GM18951 (cell line): Measurements from ENCODE around the gene ARL5A.

ENCODE experiments used
- POLR2A ChIP-seq: IDR thresholded peaks from 4 replicates; pipeline ENCODE4 v1.6.1; 2011; ENCODE audit warnings: mild to moderate bottlenecking; ENCODE audit not compliant: insufficient read length, insufficient read depth; ENCODE audit errors: extremely low read depth
- in situ Hi-C: fragments of 300-500 bp; cut with MboI; formaldehyde crosslinking; loops from one replicate; pipeline ENCODE4 v1.12.0; 2022; ENCODE audit warnings: low sequenced_read_pairs, mixed read lengths, inconsistent platforms; ENCODE audit not compliant: unreplicated experiment

The ARL5A gene

DNA sequence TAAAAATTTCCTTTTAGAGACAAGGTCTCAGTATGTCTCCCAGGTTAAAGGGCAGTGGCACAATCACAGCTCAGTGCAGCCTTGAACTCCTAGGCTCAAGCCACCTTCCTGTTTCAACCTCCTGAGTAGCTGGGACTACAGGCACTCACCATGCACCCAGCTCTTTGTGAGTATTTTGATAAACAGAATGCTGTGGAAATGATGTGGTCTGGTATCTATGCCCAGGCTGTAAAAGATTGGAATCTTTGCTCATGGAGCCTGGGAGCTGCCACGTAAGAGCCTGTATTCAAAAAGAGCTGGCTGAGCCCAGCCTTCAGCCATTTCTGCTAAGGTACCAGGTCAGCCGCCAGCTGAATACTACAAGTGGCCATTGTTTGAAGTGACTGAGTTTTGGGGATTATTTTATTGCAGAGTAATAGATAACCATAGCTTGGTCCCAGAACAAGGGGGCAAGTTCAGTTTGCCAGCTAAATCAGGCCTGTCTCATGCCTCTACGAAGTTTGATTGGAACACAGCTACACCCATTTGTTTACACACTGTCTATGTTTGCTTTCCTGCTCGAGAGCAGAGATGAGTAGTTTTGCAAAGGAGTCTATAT lies 21.3 kb upstream of the ARL5A start:
- no peak for TF ChIP-seq POLR2A

GRCh38 chr2:151845884-151846283 lies 17.7 kb upstream of the ARL5A start:
- TF ChIP-seq POLR2A = no peak
- in situ Hi-C loops = no loop called here

More for the DNA sequence above, 21.3 kb upstream of the ARL5A start:
- in situ Hi-C loops = no loop called here

DNA sequence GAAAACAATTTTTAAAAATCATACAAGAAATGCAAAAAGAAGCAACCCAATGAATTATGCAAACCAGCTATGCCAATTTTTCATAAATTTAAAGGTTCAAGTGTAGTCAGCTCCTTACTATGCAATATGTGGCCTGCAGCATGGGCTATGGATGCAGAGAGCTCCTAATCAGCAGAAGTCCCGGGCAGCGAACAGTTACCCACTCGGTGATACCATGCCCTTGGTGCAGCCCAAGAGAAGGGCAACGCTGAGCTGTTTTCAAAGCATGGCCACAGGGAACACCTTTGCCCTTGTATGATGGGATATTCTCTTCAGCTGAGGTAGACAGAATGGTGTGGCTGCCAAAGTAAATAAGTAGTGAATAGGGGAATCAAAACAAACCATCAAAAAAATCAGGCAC lies 17.3 kb upstream of the ARL5A start:
- TF ChIP-seq POLR2A = no peak
- in situ Hi-C loops = no loop called here

DNA sequence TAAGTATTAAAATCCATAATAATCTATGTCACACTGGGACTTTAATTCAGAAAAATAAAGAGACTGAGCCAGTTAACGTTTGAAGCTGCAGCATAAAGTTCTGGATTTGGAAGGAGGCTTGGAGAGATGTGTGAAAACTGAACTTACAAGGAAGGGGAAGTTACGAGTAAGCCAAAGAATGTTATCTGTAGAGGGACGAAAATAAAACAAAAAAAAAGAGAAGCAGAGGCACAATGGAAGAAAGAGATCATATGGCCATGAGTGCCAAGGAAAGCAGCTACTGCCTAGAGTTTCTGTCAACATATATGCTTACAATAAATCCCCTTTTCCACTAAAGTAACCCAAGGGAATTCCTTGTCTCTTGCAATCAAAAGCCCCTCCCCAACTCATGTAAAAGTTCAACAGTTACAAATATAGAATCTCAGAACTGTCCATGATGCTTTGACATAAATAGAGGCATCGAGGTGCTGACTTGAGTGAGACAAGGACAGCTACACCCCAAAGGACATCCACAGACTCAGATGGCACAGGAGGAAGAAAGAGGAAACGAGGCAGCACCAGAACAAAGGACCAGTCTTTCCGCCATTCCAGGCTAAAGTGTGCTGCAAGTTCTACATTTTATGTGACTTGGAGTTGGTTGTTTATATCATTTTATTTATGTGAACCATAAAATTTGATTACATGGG lies 16.1 kb upstream of the ARL5A start:
- TF ChIP-seq POLR2A = no peak
- in situ Hi-C loops = no loop called here

GRCh38 chr2:151843691-151844061 lies 15.5 kb upstream of the ARL5A start:
- in situ Hi-C loops = no loop called here
- no peak for TF ChIP-seq POLR2A

DNA sequence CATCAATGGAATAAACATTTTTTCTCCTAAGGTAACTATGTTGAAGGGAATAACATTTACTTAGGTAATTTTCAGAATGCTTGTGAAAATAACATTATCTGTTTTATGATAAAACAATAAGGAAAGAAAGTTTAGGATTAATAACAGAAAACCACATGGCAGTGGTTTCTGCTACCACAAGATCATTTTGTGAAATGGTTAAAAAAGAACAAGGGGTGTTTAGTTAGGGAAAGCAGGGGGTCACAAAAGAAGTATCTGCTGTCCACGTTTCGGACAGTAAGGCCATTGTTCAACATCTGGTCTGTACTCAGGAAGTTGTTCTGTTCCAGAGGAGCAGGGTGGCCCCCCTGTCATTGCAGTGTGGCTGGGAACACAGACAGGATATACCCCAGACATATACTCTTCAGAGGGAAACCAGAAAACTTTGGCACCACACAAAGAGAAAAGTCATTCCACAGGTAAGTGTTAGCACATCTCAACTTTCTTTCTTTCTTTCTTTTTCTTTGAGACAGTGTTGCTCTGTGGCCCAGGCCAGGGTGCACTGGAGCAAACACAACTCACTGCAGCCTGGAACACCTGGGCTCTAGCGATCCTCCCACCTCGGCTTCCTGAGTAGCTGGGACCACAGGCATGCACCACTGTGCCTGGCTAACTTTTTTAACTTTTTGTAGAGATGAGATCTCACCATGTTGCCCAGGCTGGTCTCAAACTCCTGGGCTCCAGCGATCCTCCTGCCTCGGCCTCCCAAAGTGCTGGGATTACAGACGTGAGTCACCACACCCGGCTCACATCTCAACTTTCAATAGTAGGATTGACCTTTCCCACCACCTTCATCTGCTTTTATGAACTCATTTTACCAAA lies 14.8 kb upstream of the ARL5A start:
- in situ Hi-C loops = no loop called here
- TF ChIP-seq POLR2A = no peak

GRCh38 chr2:151841047-151841424 lies 12.8 kb upstream of the ARL5A start:
- in situ Hi-C loops = no loop called here
- no peak for TF ChIP-seq POLR2A

GRCh38 chr2:151840216-151841046 lies 12.2 kb upstream of the ARL5A start:
- no peak for TF ChIP-seq POLR2A
- in situ Hi-C loops = no loop called here

DNA sequence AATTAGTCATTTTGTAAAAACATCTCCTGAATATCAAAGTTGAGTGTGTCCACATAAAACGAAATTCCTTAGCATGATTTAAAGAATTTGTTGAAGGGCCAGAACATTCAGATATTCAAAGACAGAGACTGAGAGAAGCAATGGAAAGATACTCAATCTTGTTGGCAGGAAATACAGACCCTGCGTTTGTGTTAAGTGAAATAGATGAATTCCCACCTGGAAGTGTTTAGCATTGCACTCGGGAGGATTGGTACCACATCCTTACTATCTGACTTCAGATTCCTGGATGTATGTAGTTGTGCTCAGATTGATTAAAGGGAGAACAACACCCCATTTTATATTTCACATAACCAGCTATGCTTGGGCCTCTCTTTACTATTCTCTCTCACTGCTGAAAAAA lies 9.7 kb upstream of the ARL5A start:
- no peak for TF ChIP-seq POLR2A
- in situ Hi-C loops = no loop called here

DNA sequence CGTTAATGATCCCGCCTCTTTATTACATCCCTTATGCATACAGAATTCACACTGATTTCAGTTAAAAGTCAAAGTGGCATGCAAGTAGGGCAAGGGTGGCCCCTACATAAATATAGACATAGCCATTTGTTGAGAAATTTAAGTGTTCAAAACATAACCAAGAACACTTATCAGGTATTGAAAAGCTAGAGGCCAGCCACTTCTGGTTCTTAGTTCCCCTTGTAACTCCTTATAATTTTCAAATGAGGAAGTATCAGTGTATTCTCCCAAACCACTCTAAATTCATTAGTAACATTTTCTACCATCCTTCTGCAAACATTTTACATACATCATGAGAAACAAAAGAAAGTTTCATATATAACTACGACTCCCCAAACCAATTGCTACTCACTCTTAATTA lies 5.8 kb upstream of the ARL5A start:
- TF ChIP-seq POLR2A = no peak
- in situ Hi-C loops = no loop called here

GRCh38 chr2:151830961-151831360 lies 2.7 kb upstream of the ARL5A start:
- no peak for TF ChIP-seq POLR2A
- in situ Hi-C loops = no loop called here

- TF ChIP-seq POLR2A = no peak
- in situ Hi-C loops = no loop called here
Measured at GRCh38 chr2:151828890-151829324, 686 bp upstream of the ARL5A start.
